HG02973 (cell line): ENCODE results near the gene LSAMP.

Experiments
- ATAC-seq: cut with Tn5 transposase; IDR thresholded peaks from one replicate; pipeline ENCODE4 v1.9.1; 2021; ENCODE audit warnings: moderate library complexity; ENCODE audit not compliant: unreplicated experiment

LSAMP gene

DNA sequence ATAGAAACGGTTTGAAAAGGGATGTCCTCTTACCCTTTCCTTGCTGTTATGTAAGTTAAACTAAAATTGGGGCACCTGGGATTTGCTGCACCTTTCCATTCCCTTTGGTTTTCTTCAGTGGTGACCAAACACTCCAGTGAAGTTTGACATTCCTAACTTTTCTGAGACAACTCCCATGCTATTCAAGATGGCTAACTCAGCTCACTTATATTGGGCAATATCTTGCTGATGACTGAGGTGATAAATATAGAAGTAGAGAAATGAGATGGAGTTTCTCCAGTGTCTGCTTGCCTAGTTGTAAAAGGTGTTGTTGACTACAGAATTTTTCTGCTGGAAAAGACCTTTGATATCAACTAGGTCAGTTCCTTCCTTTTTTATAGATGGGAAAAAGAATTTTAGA, 530.2 kb downstream of the LSAMP start:
- no peak for ATAC-seq

DNA sequence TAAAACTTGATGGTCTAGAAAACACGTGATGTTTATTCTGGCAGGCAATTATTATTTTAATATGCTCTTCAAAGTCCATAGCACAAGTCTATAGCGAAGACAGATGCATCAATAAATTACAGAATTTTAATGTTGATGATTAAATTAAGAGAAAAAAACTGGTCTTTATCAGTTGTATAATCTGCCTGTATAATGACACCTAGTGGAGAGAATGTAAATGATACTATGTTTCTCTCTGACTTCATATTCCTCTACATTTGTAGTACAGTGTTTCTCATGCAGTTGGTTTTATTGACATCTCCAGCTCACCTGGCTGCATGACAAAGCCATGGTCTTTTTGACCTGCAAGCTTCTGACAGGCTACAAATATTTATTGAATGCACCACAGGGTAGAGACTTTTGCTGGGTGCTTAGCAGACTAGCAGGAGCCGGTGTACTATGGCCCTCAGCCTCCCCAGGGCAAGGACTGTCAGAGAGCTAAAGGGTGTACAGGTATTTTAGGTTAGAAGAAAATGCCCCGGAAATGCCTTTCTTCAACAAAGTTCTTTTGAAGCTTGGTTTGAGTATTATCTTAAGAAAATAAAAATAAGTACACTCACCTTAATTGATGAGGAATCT, 532.1 kb downstream of the LSAMP start:
- ATAC-seq, result no peak

DNA sequence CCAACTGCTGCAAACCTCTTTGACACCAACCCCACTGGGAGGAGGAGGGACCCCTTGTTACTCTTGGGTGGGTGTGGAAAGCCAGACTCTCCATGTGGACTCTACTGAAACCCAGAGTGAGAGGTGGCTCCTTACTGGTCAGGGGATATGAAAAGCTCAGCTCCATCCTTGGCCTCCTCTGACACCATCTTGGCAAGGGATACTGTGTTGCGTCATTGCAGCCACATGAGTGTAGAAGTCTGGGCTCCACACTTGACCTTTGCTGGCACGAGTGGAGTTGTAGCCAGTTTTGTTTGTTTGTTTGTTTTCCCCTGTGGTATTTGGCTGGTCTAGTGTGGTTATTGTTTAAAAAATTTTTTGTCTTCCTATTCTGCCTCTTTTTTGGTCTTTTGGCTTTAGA, 532.9 kb downstream of the LSAMP start:
- ATAC-seq, result no peak

DNA sequence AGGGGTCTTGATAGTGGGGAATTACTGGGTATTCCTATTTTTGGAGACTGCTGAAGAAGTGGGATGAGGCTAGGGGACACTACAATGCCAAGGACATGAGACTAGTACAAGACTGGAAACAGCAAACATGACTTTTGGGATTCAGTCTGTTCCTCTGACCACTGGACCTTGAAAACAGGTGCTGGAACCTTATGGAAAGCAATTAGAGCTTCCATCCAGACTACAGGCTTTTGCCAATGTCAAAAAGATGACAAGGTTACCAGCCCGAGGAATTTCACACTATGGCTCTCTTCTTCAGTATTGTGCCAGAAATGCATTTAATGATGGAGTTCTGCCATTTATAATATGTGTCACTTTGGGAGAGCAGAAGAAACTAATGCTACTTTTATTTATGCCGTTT, 539.4 kb downstream of the LSAMP start:
- ATAC-seq, result no peak

DNA sequence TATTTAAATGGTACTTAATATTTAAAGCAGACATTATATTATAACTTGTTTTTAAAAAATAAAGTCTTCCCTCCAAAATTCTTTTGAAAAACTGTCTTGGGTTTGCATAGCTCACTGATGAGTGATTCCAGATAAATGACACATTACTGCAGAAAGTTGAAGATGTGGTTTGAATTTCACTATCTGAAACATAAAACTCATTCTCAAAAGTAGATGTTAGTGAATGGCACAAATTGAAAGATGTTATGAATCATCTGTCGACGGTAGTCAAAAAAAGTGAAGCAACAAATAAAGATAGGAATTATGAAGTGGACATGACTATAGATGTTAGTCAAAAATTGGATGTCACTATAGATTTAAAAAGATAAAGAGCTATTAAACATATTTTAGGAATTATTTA, 541.4 kb downstream of the LSAMP start:
- no peak for ATAC-seq

DNA sequence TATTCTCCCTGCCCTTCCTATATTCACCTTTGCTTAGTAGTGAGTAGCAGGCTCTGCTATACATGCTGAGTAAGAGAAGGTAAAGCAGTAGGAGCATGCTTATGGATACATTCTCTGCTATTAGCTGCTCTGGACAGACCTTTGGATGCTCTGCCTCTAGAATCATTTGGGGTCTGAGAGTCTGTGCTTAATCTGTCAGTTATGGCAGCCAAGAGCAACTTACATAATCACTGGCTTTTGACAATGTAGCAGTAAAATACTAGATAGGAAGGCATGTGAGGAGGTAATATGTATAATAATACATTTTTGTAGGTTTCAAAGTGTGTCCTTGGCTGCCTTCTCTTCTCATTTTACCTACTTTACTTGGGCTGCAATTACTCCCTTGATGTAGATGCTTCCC, 544.3 kb downstream of the LSAMP start:
- no peak for ATAC-seq

DNA sequence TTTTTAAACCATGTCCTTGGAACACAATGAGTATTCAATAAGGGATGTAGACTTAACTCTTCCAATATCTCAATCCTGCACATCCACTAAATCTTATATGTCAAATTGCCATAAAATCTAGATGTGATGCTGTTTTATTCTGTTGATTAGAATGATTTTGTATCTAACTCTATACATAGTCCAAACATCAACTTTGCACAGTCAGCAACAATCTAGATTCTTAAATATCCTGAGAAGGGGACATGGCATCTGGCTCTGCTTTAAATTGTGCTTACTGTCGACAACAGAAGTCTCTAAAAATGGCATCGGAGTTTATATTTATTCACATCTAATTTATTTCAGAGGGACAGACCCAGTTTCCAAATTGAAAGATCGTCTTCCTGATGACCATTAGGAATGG, 545.8 kb downstream of the LSAMP start:
- no peak for ATAC-seq

DNA sequence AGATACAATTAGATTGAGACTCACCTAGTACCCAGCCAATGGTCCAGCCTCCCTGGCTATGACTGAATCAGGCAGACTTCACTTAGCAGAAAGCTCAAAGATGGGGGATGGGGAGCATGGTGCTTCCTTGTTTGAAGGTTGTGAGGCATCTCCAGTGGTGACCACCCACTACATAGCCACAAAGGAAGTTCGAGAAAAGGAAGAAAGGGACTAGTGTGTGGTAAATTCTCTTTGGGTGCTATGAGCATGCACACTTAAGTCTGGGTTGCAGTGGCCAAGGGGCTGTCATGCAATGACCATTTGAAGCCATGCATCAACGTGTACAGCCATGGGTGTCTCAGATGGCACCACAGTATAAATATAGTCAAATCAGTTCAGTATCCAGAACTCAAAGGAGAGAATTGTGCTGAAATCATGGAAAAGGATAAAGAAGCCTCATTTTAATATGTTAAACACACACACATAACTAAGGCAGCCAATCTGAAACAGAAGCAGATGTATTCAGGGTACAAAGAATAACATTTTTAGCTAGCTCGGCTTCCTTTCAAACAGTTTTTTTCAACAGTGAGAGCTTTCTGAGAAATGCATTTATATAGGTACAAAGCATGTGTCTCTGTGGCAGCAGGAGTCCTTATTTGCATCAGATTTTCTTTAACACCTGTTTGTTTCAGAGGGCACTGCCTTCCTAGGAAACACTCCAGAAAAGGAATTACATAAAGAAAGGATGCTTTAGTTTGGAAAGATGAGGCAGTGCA, 546.5 kb downstream of the LSAMP start:
- no peak for ATAC-seq

DNA sequence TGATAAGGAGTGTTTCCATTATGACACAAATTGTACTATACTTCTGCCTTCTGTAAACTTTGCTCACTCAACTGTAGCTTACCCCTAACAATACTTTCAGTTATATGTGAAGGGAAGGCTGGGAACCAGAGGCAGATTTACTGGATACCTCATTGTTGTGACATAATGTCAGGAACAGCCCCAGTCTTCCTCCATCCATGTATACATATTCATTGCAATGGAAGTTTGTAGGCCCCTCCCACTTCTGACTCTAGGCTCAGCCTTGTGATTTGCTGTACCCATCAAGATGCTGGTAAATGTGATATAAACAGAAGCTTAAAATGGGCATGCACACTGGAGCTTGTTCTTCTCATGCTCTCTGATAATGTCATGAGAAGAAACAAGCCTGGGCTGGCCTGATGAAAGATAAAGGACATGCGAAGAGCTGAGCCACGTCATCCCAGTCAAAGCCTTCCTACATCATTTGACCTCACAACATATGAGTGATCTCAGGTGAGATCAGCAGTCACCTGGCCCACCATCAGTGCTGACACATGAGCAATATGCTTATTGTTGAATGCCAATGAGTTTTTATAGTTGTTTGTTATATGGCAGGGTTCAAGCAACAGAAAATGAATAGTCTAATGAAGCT, 554.2 kb downstream of the LSAMP start:
- ATAC-seq, result no peak

DNA sequence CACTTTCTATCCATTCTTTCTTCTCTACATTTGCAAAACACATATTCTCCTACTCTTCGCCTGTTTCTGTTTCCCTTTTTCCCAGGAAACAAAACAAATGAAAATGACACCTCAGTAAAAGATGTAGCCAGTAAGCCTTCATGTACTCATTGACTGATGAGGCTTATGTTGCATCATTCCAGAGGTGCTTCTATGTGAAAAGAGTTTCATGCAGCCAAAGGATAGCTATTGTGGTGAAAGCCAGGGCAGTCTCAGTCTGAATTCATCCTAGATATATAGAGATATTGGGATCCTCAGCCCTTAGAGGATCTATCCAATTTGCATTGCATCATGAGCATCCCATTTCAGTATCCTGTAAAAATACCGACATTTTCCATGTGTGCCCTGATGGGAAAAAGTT, 554.7 kb downstream of the LSAMP start:
- ATAC-seq, result no peak

DNA sequence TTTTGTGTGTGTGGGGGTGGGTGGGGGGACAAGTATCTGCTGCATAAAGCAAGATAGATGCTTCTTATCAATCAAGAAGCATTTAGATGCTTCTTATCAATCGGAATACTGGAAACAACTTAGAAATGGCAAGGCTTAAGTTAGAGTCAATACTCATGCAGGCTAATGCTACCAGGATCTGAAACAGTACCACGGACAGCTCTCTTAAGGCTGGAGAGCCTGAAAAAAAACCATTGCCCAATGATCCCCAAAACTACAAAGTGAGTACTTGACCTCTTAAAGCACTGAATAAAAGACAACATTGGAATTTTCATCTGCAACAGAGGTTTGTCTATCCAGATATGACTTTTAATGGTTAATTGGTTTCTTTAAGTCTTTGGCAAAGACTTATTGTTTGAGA, 559.7 kb downstream of the LSAMP start:
- no peak for ATAC-seq

DNA sequence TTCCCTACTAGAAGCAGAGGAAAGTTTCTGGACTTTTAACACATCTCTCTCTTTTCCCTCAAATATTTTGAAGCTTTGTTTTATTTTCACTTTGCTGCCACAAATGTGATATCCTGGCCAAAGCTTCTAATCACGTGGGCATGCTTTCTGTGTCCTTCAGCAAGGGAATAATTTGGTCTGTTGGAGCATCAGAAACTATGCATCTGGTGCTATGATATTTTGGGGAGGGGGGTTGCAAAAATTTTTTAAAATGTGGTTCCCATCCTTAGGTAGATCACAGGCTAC, 567.7 kb downstream of the LSAMP start:
- ATAC-seq, result no peak

DNA sequence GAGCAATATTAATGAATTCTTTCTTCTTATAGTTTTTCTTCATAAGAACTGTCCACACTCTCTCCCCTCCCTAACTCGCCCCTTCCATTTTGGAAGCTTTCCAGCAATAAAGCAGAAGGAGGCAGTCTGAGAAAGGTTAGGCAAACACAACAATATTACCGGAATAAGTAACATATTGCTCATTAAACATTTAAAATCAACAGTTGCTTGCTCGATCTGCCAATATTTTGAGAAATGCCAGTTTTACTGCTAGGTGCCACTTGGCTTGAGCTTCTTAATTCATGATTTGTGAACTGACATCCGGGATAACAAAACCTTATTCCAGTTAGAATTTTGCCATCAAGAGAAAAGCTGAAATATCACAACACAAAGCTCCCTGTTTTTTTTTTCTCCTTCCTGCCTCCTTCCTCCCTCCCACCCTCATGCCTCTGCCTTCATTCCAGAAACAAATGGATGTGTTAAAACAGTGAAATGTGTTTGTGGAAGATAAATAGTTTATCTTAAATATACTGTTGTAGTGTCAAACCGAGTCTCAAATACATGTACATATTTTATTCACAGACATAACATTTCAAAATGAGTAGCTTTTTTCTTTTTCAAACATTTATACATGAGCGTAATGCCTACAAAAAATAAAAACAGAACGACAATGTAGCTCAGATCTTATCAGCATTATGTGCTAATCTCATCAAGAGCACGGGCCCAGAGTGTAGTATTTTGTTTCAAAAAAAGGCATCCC, 568.2 kb downstream of the LSAMP start:
- ATAC-seq, result no peak

DNA sequence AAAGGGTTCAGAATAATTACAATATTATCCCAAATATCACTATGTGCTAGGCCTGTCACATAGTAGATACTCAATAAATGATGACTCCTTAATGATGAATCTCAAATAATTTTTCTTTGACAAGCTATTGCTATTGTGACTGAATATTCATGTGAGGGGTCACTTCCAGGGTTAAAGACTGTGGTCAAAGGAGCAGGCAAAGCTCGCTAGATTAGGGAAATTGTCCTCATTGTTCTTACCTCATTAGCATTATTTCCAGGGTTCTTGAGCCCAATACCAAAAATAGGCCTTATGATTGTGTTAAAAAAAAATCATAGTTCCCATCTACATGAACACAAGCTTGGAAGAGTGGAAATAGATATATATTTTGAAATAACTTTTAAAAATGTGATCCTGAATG, 569.8 kb downstream of the LSAMP start:
- ATAC-seq, result no peak

DNA sequence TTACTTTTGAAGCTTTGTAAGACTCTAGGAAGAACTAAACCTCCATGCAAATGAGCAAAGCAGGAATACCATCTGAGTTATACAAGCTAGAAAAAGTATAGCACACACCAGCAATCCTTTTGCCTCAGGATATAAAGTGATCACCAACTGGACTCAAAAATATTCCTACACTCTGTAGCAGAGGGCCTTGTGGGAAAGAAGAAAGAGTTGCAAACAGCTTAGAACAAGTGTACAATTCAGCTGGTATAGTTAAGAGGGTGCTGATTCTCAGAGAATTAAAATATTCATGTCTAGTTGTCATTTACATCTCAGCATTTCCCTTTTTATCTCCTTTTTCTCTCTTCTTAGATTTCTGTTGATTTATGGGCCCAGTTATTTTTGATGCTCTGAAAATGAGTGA, 573.6 kb downstream of the LSAMP start:
- no peak for ATAC-seq

DNA sequence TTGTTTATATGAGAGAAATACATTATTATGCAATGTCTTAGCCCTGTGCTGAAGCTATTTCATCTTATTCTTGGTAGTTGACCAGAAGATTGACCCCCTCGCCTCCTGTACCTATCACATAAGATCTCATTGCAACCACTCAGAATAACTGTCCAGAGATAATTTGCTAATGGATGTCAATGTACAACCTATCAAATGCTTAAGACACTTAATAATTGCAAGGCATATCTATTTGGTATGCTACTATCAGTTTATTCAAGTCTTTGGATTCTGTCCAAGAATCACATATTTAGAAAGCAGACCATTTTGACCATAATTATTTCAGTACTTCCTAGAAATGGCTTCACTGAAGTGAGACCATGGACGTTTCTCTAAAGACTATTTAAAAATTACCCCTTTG, 580.4 kb downstream of the LSAMP start:
- ATAC-seq, result no peak

DNA sequence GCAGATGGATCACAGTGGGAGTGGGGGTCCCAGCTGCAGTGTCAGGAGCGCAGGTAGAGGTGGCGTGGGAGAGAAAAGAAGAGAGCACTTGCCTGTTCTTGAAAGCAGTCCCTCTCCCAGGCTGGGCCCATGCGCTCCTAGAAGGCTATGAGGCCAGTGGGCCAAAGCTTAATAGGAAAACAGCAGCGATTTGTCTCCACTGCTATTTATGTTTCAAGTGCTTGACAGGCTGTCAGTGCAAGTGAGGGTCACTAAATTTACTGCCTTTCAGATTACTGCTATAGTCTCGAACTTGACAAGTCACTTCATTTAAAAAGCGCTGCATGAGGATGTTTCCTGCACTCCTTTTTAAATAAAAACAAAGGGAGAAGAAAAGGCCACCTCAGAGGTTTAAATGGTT, 582.4 kb downstream of the LSAMP start:
- ATAC-seq, result no peak

DNA sequence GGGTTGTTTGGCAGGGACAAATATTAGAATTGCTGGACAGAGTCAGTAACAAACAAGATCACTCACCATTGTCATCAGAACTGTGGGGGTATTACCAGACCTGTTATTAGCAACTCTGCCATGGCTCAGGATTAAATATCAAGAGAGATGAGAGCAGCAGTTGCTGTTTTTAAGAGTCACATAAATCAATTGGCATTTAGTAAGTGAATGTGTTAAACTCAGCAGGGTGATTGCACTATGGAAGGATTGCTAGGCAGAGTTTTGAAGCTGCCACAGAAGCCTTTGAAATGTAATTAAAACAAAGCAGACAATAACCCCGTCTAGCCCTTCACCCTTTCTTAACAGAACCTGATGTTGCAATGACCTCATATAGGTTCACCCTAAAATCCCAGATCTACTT, 583.2 kb downstream of the LSAMP start:
- no peak for ATAC-seq

DNA sequence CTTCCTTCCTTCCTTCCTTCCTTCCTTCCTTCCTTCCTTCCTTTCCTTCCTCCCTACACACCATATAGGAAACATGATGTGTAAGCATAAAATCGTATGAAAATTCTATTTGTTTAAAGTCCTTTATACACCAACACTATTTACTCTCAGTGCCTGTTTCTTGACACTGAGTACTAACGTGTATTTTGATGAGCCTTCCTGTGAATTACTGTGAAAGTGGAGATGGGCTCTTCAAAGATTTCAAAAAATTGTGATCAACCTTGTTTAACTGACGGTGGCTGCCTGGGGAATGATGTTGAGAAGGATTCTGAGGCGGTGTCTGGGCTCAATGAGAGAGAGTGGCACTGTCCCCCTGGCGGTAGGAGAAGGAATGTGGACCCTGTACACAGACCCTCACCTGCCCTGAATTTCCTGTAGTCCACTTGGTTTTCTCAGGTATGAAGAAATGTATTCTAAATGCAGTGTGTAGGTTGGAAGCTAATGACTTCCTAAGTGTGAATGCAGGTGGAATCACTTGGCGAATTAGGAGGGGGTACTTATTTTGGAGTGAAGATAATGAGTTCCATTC, 584.0 kb downstream of the LSAMP start:
- ATAC-seq, result no peak

DNA sequence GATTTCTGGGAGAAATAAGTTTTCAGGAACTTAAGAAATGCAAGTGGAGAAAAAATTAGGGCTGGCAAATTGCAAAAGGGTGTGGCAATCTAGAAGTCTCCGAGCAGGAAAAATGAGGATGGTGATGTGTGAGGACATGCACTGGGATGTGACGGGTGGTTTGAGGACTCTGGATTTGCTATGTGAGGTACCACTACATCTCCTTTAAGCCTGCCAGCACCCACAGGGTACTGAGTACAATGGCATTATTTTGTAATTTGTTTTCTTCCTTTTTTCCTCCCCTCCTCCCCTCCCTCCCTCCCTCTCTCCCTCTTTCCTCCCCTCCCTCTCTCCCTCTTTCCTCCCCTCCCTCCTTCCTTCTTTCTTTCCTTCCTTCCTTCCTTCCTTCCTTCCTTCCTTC, 584.5 kb downstream of the LSAMP start:
- ATAC-seq, result no peak

DNA sequence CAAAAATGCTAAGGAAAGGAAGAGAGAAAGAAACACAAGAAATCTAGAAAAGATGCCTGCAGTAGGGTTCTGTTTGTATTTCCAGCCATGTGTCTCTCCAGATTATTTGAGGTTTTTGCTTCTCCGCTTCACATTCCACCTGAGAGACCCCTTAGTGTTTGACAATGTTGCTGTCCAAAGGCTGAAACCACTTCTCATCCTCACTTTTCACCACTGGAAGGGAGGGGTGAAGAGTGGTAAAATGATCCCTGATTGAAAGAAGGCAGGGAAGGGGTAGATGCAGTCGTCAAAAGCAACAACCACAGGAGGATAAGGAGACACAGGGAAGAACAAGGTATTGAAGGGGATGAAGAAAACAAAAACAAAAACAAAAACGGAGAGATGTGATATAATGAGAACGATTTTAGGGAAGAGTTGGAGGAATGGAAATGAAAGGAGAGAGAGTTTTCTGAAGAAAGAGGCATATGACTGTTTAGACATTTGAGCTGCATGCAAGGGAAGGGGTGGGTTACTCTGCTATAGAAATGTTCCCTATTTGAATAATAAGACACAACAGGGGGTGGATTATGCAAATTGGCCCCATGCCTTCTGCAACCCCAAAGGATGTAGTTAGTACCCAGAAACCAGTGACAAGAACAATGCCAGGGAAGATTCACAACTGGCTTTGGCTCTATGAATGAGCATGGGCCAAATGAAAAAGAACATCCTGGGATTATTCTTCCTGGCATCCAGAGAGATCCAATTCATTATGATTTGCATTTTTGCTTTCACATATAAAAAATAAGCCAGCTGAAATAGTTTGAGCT, 586.1 kb downstream of the LSAMP start:
- no peak for ATAC-seq
